ENCODE measurements around the gene MRPL20.
A peak's percentile ranks its signal among the peaks of the same experiment; 100 is the strongest.
"Not testable (repeated sequence)": the region's sequence is repeated elsewhere in the genome, so short reads cannot be mapped to it uniquely, and the experiment has no call there.

Gene MRPL20

DNA sequence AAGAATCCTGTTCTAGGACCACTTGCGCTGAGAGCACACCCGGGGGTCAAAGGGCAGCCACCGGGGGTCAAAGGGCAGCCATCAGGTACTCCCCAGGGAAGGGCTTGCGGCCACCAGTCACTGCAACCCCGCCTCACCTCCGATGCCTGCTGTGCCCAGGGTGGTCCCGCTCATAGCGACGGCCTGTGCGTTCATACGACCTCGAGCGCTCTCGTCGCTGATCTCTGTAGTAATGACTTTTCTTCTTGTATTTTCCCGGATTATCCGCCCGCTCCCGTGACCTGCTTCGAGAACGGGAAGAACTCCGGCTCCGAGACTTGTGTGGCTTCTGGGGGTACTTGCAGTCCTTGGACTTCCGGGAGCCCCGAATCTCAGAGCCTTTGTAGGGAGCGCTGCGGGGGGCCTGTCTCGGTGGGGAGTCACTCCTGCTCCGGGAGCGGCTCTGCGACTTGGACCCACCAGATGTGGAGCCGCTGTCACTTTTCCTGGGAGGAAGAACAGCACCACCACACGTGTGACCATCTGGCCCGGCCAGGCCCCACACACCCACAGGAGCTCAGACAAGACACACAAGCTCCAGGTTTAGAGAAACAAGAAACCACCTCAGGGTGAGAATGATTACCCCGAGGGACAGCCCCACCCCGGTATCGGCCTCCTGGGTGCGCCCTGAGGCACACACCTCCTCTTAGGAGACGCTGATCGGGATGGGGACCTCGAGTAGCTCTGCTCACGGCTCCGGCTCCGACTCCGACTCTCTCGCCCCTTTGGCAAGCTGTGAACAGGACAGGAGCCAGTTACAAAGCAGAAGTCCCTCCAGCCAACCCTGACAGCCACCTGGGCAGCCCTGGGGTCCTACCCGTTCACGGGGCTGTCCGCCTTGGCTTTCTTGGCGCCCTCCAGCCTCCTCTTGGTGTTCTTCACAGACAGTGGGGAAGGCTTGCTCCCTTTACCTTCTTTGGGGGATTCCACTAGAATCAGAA is 19.7 kb downstream of the MRPL20 start:
- no peak for DNase-seq (ENCODE audit: low read depth in 2 of 2)

DNA sequence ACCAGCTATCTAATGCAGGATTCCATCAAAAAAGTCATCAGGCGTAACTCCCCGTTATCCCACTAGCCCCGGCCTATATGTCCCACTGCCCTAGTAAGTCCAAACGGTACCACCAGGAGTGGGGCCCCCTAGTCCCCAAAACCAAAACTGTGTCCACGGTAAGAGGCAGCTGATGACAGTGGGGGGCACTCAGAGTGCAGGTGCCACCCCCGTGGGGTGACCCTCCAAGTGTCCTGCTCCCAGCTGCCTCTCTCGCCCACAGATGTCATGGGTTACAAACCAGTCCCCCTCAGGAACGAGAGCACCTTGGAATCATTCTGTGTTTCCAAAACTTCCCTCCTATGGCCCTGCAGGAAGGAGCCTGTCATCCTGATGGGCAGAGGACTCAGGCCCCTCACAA is 21.2 kb downstream of the MRPL20 start:
- no peak for DNase-seq (ENCODE audit: low read depth in 2 of 2)

DNA sequence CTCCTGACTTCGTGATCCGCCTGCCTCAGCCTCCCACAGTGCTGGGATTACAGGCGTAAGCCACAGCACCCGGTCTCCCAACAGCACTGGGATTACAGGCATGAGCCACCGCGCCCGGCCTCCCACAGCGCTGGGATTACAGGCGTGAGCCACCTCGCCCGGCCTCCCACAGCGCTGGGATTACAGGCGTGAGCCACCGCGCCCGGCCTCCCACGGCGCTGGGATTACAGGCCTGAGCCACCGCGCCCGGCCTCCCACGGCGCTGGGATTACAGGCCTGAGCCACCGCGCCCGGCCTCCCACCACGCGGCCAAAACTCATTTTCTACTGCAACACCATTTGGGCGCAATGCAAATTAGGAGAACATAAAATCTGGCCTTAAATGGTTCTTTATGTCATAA is 21.8 kb downstream of the MRPL20 start:
- not testable (repeated sequence) for DNase-seq (ENCODE audit: low read depth in 2 of 2)

DNA sequence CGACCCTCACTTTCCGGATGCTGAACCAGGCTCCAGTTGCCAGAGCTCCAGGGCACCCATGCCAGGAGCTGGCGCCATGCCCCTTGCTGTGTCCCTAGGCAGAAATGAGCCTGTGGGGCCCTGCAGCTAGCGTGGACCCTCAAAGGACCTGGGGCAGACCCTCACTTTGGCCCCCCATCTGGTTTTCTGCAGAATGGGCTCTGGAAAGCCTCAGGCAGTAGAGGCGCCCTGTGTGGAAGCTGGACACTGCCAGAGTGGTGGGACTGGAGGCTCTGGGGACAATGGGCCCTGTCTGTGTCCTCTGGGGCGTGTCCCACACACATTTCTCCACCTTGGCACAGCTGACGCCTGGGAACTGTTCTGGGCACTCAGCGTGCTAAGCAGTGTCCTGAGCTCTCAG is 25.8 kb downstream of the MRPL20 start:
- no peak for DNase-seq (ENCODE audit: low read depth in 2 of 2)

DNA sequence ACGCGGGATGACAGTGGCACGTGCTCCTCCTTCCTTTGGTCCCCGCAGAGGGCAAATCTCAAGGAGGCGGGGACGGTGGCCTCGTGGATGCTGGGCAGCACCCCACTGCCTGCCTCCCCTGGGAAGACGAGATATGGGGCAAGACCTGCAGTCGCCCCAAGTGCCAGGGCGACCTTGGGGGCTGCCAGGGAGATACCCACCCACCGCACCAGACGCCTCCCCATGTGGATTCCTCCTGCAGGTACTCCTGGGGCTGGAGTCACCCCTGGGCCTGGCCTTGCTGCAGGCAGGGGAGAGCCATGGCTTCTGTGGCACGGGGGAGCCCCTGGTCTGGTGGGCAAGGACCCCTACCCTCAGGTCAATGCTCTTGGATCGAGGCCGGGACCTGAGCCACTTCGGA is 26.2 kb downstream of the MRPL20 start:
- no peak for DNase-seq (ENCODE audit: low read depth in 2 of 2)

DNA sequence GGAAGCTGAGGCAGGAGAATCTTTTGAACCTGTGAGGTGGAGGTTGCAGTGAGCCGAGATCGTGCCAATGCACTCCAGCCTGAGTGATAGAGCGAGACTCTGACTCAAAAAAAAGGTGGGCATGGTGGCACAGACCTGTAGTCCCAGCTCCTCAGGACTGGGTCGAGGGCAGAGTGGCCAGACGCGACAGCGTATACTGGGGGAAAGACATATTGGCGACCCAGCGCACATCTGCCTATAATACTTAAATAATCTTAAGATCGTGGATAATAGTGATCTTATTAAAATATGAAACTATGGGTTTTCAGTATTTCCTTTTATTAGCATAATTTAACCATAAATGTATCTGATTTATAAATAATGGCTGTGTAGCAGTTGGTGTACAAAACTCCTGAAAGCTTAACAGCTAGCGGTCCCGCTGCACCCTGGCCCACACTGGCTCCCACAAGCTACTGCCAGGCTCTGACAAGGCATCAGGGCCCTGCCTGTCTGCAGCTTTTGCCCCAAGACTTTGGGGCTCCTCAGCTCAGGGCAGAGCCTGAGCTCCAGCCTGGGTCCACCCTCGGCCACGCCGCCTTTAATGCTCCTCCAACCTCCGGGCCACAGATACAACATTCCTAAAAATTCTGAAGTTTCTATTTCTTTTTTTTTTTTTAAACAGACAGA is 29.4 kb downstream of the MRPL20 start:
- DNase-seq (ENCODE audit: low read depth in 2 of 2) = no peak

DNA sequence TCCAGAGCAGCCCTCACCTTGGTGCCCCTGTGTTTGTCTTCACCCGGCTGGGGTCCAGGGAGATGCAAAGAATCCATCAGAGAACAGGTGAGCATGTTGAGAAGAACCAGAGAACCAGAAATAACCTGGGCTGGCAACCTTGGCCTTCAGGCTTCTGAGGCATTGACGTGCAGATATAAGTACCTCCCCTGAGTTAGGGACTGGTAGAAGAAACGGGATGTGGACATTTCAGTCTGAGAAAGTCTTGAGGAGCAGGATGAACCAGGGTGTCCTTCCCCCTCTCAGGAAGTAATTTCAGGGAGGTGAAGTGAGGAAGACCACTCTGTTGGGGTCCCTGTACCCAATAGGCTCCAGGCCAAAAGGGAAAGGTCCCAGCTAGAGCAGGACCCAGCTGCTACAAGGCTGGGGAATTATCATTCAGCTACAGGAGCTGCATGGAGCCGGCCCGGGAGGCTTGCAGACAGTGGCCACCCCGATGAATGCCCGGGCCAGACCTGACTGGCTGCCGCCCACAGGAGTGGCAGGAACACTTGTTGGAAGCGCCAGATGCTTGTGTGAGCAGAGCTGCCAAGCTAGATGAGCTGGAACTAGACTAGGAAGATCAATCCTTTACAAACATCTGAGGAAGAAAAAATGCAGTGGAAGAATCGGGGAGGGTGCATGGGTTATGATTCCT is 30.4 kb downstream of the MRPL20 start:
- no peak for DNase-seq (ENCODE audit: low read depth in 2 of 2)

DNA sequence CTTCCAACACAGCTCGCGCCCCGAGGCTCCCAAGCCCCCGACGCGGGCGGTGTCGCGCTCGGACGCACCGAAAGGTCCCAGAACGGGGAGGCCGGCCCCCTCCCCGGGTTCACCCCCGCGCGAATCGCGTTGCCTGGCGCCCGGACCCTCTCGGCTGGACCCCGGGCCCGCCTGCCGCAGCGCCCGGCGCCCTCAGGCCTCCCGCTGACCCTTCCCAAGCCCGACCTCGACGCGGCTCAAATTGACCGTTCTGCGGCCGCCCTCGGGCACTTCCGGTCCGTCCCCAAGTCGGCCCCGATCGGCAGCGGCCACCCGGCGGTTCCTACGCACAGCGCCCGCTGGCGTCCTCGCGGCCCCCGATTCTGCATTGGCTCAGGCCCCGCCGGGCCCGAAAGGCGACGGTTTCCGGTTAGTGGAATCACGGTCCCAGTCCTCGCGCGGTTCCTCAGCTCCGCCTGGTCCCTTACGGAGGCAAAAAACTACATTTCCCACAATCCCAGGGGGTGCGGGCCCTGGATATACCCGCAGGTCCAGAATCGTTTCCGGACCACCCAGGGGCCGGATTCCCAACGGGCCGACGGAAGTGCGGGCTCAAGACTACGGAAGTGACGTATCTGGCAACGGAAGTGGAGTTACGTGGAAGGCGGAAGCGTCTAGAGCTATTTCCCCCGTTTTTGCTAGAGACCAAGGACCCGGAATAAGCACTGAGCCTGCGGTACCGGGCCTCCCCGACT is 32.0 kb downstream of the MRPL20 start, which contains the start of gene AURKAIP1:
Gene AURKAIP1 (minus strand): TSS at position 279 of the 734 bp plus-strand sequence. CDS start 451 bp downstream, outside the sequence.
- DNase-seq (ENCODE audit: low read depth in 2 of 2) = peak; percentile 88 to 94

DNA sequence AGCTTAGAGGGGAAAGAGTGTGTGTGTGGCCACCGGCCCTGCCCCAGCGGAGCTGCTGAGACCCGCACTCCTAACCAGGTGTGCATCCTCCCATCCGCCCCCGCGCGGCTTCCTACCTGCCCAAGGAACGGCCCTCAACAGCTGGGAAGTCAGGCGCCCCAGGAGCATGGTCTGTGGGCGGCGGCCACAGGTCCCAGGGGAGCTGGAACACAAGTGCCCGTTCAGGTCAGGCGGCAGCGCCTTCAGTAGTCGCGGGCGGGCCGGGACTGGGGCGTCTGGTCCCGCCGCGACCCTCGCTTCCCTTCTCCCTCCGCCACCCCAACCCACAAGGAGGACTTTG is 32.5 kb downstream of the MRPL20 start:
- DNase-seq (ENCODE audit: low read depth in 2 of 2) = no peak

DNA sequence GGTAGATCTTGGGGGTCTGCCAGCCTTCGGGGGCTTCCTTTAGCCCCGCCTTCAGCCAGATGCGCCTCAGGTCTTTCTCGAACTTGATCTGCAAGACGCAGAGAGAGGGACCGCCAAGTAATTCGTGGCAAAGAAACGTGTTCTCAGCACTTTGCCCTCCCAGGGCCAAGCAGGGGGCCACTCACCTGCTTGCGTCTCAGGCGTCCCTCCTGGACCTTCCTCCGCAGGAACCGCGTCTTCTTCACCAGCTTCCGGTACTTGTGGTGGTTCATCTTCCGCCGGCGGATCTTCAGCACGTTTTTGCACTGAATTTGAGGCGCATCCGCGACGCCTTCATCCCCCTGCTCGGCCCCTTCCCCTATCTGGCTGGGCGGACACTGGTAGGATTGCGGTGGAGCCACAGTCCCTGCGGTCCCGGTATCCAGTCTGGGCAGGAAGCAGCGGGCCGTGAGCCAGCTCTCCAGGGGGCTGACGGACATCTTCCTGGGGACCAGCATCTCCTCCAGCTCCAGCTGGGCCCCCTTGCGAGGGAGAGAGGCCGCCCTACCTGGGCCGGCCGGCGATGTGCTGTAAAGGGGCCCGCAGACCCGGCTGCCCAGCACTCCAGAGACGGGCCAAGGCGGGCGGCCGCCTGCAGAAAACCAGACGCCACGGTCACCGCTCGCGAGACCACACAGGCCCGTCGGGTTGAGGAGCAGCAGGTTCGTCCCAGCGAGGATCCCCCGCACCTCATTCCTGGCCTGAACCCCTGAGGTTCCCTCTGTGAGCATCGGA is 33.1 kb downstream of the MRPL20 start:
- no peak for DNase-seq (ENCODE audit: low read depth in 2 of 2)

DNA sequence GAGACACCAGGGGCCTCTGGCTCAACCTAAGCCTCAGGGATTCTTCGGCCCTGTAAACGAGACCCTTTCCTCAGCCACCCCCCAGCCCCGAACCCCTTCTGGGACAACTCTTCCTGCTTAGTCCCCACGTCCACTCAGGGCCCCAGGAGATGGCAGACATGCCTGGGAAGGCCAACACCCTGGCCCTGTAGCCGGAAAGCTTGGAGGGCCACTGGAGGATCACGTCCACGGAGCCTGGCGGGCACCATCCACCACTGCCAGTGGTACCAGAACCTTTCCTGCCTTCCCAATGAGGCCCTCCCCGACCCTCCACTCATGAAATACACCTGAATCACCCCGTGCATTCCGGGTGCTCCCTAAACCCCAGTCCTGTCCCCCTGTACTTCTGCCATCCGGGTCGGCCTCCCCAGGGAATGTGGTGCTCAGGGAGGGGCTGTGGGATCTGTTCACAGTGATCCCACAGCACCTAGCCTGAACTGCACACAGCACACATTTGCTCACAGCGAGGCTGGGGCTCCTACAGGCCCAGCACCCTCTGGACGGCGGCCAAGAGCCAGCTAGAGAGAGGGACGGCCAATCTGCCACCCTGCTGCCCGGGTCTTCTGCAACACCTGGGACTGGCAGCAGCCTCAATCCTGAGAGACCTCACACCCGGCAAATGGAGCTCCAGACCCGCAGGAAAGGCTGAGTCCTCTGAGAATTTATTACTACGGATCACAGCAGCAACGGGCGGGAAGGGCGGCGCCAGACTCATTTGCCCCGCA is 33.9 kb downstream of the MRPL20 start:
- no peak for DNase-seq (ENCODE audit: low read depth in 2 of 2)

DNA sequence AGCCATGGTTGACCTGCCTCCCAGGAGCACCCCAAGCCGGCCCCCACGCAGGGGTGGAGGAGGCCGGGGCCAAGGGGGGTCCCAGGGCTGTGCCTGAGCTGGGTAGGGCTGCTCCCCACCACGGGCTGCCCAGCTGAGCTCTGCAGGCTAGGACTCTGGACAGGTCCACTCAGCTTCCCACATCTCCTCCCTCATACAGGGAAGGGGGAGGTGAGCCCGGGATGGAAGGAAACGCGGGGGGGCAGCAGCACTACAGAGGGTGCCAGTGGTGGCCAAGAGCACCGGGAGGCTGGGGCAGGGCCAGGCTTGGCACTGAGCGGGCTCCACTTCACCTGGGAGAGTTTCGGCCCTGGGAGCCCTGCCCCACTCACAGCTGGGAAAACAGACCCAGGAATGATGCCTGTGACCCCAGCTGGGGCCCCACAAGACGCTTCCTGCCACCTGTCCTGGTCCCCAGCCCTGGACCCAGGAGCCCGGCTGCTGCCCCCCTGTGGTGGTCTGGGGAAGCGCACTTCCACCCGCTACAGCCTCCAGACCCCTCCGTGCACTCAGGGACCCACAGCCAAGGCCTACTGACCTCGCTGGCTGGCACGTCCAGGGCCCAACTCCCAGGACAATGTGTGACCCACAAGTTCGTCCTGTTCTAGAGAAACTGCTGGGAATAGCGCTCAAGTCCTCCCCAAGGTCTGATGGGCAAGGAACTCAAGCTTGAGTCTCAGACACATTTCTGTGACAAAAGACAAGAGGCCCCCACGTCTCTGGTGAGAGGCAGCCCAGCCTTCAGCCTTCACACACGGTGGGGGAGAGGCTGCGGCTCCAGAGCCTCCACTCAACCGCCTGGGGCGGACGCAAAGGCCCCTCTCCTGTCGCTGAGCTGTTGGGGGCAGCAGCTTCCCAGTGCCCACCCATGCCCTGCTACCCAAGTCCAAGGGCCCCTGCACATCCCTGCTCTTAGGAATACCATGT is 35.1 kb downstream of the MRPL20 start:
- peak; percentile 74 to 75 for DNase-seq (ENCODE audit: low read depth in 2 of 2)

DNA sequence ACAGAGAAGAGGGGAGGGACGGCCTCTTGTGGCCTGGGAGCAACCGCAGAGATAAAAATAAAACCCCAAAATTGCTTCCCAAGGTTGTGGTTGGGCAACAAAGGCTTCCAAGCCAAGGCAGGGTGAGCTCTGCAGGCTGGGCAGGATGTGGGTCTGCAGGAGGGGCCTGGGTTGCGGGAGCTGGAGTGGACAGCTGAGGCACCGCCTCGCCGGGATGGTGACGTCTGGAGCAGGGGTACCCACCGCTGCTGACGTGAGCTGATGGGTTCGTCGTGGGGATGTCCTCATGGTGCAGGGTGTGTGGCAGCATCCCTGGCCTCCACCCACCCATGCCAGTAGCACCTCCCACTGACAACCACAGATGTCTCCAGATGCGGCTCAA is 35.7 kb downstream of the MRPL20 start:
- no peak for DNase-seq (ENCODE audit: low read depth in 2 of 2)

DNA sequence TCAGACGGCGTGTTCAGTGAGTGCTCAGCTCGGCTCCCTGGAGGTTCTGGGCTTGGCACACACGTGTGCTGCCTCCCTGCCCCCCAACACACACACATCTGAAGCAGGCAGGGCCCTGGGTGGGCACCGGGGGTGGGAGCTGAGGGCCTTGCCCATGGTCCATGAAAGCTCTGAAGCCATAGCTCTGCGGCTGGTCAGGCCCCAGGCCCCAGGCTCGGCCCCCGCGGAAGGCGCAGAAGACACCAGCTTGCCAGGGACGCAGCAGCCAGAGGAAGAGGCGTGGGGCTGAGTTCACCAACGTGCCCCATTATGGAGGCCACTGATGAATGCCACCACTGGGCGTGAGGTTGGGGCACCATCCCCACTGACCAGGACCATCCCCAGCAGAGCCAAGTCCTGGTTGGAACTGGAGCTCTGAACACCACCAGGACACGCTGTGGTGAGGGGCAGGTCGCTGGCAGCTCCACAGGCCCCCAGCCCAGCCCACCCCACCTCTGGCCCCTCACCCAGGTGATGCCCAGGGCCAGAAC is 36.3 kb downstream of the MRPL20 start:
- DNase-seq (ENCODE audit: low read depth in 2 of 2) = no peak

DNA sequence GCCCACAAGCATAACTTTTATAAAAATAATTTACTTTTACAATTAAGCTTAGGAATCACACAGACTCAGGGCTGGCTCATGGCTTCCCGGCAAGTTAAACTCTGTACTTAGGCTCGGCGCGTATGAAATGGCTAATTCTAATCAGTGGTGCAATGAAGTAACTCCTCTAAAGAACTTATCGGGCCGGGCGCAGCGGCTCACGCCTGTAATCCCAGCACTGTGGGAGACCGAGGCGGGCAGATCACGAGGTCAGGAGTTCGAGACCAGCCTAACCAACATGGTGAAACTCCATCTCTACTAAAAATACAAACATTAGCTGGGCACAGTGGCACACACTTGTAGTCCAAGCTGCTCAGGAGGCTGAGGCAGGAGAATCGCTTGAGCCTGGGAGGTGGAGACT is 37.0 kb downstream of the MRPL20 start:
- DNase-seq (ENCODE audit: low read depth in 2 of 2) = not testable (repeated sequence)

DNA sequence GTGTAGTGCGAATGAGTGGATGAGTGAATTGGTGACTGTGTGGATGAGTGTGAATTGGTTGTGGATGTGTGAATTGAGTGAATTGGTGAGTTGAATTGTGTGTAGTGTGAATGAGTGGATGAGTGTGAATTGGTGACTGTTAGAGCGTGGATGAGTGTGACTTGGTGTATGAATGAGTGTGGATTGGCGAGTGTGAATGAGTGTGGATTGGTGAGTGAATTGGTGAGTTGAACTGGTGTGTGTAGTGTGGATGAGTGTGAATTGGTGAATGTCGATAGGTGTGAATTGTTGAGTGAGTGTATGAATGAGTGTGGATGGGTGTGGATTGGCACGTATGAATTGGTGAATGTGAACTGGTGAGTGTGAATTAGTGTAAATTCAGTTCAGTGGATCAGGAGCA is 39.8 kb downstream of the MRPL20 start:
- DNase-seq (ENCODE audit: low read depth in 2 of 2) = no peak

DNA sequence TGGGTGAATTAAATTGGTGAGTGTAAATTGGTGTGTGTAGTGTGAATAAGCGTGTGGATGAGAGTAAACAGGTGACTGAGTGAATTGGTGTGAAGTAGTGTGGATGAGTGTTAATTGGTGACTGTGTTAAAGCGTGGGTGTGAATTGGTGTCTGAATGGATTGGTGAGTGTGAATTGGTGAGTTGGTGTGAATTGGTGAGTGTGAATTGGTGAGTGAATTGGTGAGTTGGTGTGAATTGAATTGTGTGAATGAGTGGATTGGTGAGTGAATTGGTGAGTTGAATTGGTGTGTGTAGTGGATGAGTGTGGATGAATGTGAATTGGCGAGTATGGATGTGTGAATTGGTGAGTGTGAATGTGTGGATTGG is 40.4 kb downstream of the MRPL20 start:
- no peak for DNase-seq (ENCODE audit: low read depth in 2 of 2)

DNA sequence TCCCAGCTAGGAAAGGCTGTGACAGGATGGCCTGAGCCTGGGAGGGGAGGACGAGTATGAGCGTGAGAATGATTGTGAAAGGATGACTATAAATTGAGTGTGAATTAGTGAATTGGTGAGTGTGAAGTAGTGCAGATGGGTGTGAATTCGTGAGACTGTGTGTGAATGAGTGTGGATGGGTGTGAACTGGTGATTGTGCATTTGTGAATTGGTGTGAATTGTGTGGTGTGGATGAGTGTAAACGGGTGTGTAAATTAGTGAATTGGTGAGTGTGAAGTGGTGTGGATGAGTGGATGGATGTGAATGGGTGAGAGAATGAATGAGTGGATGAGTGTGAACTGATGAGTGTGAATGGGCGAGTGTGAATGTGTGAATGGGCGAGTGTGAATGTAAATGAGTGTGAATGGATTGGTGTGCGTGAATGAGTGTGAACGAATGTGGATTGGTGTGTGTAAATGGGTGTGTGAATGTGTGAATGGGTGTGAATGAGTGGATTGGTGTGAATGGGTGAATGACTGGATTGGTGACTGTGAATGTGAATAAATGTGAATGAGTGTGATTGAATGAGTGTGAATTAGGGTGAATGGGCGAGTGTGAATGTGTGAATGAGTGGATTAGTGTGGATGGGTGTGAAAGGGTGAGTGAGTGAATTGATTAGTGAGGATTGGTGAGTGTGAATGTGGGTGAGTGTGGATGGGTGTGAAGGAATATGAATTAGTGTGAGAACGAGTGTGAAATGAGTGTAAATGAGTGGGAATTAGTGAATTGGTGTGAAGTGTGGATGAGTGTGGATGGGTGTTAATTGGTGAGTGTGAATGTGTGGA is 41.0 kb downstream of the MRPL20 start:
- DNase-seq (ENCODE audit: low read depth in 2 of 2) = no peak

Data from activated CD4-positive, alpha-beta T cell treated with anti-CD3 and anti-CD28 coated beads for 24 hours (primary cell).